Measurements from ENCODE around the gene PDE4B.

DNA sequence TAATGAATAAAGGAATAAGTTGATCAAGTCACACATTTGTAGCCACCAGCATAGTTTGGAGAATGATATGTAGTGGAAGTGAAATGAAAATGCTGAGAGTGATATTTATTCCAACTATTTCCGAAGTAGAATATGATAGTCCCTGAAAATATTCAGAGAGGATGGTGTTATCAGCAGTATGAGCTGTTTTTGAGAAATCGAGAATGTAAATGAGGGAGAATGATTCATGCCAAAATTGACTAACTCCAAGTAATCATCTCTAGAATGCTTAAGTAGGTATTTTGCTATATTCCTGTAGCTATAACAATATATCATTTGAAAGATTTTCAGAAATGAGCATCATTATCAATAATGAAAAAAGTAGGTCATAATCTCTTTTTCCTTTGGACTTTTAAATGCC, 178.9 kb downstream of the PDE4B start:
- no peak for TF ChIP-seq POLR2A (IDR thresholded peaks at IDR 0.05)
- TF ChIP-seq, protein P1, sequence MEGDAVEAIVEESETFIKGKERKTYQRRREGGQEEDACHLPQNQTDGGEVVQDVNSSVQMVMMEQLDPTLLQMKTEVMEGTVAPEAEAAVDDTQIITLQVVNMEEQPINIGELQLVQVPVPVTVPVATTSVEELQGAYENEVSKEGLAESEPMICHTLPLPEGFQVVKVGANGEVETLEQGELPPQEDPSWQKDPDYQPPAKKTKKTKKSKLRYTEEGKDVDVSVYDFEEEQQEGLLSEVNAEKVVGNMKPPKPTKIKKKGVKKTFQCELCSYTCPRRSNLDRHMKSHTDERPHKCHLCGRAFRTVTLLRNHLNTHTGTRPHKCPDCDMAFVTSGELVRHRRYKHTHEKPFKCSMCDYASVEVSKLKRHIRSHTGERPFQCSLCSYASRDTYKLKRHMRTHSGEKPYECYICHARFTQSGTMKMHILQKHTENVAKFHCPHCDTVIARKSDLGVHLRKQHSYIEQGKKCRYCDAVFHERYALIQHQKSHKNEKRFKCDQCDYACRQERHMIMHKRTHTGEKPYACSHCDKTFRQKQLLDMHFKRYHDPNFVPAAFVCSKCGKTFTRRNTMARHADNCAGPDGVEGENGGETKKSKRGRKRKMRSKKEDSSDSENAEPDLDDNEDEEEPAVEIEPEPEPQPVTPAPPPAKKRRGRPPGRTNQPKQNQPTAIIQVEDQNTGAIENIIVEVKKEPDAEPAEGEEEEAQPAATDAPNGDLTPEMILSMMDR (IDR thresholded peaks at IDR 0.05) = no peak
